ENCODE data around the gene DEDD.

DEDD gene

GRCh38 chr1:161162806-161163205, 30.3 kb upstream of the DEDD start:
- DNase-seq (ENCODE audit: low read depth) = no peak

- DNase-seq (ENCODE audit: low read depth) = no peak
These were observed 29.6 kb upstream of the DEDD start for GRCh38 chr1:161162052-161162451.

GRCh38 chr1:161161652-161162051, 29.2 kb upstream of the DEDD start:
- DNase-seq (ENCODE audit: low read depth) = no peak

- DNase-seq (ENCODE audit: low read depth) = no peak
These were observed 28.2 kb upstream of the DEDD start for GRCh38 chr1:161160671-161161145.

- no peak for DNase-seq (ENCODE audit: low read depth)
These were observed 27.4 kb upstream of the DEDD start for GRCh38 chr1:161159913-161160243.

GRCh38 chr1:161159087-161159912, 26.8 kb upstream of the DEDD start, which contains the start of gene USP21:
Gene USP21, plus strand, starts transcription at chr1:161159500. Its CDS starts 1,141 bp downstream, at chr1:161160641.
- DNase-seq (ENCODE audit: low read depth) = peak; percentile 88

- DNase-seq (ENCODE audit: low read depth) = no peak
These were observed 26.0 kb upstream of the DEDD start for GRCh38 chr1:161158316-161159010.

GRCh38 chr1:161157867-161158266, 25.4 kb upstream of the DEDD start:
- DNase-seq (ENCODE audit: low read depth) = no peak

GRCh38 chr1:161153682-161154337, 21.3 kb upstream of the DEDD start, which contains the start of gene UFC1:
Gene UFC1, plus strand, starts transcription at chr1:161153978. Its CDS starts 20 bp downstream, at chr1:161153998.
- peak; percentile 55 for DNase-seq (ENCODE audit: low read depth)

GRCh38 chr1:161153176-161153575, 20.7 kb upstream of the DEDD start:
- no peak for DNase-seq (ENCODE audit: low read depth)

GRCh38 chr1:161145832-161146231, 13.4 kb upstream of the DEDD start:
- DNase-seq (ENCODE audit: low read depth) = no peak

GRCh38 chr1:161140755-161141400, 8.4 kb upstream of the DEDD start:
- DNase-seq (ENCODE audit: low read depth) = no peak

GRCh38 chr1:161139766-161140165, 7.3 kb upstream of the DEDD start:
- DNase-seq (ENCODE audit: low read depth) = no peak

GRCh38 chr1:161138431-161138830, 6.0 kb upstream of the DEDD start:
- DNase-seq (ENCODE audit: low read depth) = no peak

GRCh38 chr1:161137881-161138280, 5.4 kb upstream of the DEDD start:
- no peak for DNase-seq (ENCODE audit: low read depth)

GRCh38 chr1:161133220-161133740, 813 bp upstream of the DEDD start:
- no peak for DNase-seq (ENCODE audit: low read depth)

GRCh38 chr1:161131523-161132409, 701 bp downstream of the DEDD start:
- no peak for DNase-seq (ENCODE audit: low read depth)

- no peak for DNase-seq (ENCODE audit: low read depth)
These were observed 2.2 kb downstream of the DEDD start for GRCh38 chr1:161130266-161130665.

- DNase-seq (ENCODE audit: low read depth) = no peak
These were observed 3.7 kb downstream of the DEDD start for GRCh38 chr1:161128591-161129420.

- DNase-seq (ENCODE audit: low read depth) = no peak
These were observed 4.8 kb downstream of the DEDD start for GRCh38 chr1:161127649-161128048.

All from stimulated activated CD8-positive, alpha-beta memory T cell treated with anti-CD3 and anti-CD28 coated beads, Interleukin-4, amount 100 ng/mL, for 24 hours (primary cell).